Dermis microvascular lymphatic vessel endothelial cell (primary cell): ENCODE results near the gene DZIP1. TPM values are rescaled to one million over a fixed set of nuclear protein-coding genes. Genes with fewer than 3 reads are reported as not detected.
"Not testable (repeated sequence)": the region's sequence is repeated elsewhere in the genome, so short reads cannot be mapped to it uniquely, and the experiment has no call there.

Experiments used
- DNase-seq, 2 donors: peaks; one replicate each; pipeline versions ENCODE4 v3.0.0 to v3.0.0-alpha.2; 2010; ENCODE audit warnings: low read depth in 2 of 2
- total RNA-seq: library from RNA; depleted of rRNA; stranded (reverse); fragments of >200 nt; gene quantifications from 2 replicates; pipeline ENCODE4 v1.2.1, GENCODE V29; 2014

DZIP1 gene
- total RNA-seq, 1 donor from 2014 or later: 0.90 TPM

- no peak for DNase-seq
Measured at GRCh38 chr13:95601906-95602305, 42.6 kb downstream of the DZIP1 start.

- DNase-seq: peak in 1 of 2 donors; percentile 53
Measured at GRCh38 chr13:95601216-95601615, 43.3 kb downstream of the DZIP1 start.

GRCh38 chr13:95596701-95597100 is 47.8 kb downstream of the DZIP1 start:
- no peak for DNase-seq

- DNase-seq: no peak
Measured at GRCh38 chr13:95593462-95593861, 51.0 kb downstream of the DZIP1 start.

GRCh38 chr13:95588721-95589120 is 55.8 kb downstream of the DZIP1 start:
- no peak for DNase-seq

- no peak for DNase-seq
Measured at GRCh38 chr13:95588134-95588533, 56.4 kb downstream of the DZIP1 start.

GRCh38 chr13:95585867-95586266 is 58.6 kb downstream of the DZIP1 start:
- no peak for DNase-seq

GRCh38 chr13:95579303-95579702 is 65.2 kb downstream of the DZIP1 start:
- no peak for DNase-seq

GRCh38 chr13:95573221-95573620 is 71.3 kb downstream of the DZIP1 start:
- DNase-seq: peak in 1 of 2 donors; percentile 39

GRCh38 chr13:95571941-95572340 is 72.6 kb downstream of the DZIP1 start:
- DNase-seq: no peak

- DNase-seq: no peak
Measured at GRCh38 chr13:95570016-95570415, 74.5 kb downstream of the DZIP1 start.

GRCh38 chr13:95568131-95568530 is 76.4 kb downstream of the DZIP1 start:
- DNase-seq: no peak

GRCh38 chr13:95565758-95566157 is 78.7 kb downstream of the DZIP1 start:
- not testable (repeated sequence) for DNase-seq

- peak in 1 of 2 donors; percentile 60 for DNase-seq
Measured at GRCh38 chr13:95564733-95565291, 79.7 kb downstream of the DZIP1 start.

- no peak for DNase-seq
Measured at GRCh38 chr13:95564091-95564490, 80.4 kb downstream of the DZIP1 start.

- DNase-seq: no peak
Measured at GRCh38 chr13:95560387-95560786, 84.1 kb downstream of the DZIP1 start.

- no peak for DNase-seq
Measured at GRCh38 chr13:95559100-95559499, 85.4 kb downstream of the DZIP1 start.

GRCh38 chr13:95557013-95557412 is 87.5 kb downstream of the DZIP1 start:
- no peak for DNase-seq

- DNase-seq: no peak
Measured at GRCh38 chr13:95553581-95554385, 90.7 kb downstream of the DZIP1 start.

- peak in 1 of 2 donors; percentile 10 for DNase-seq
Measured at GRCh38 chr13:95552539-95553441, 91.7 kb downstream of the DZIP1 start, which contains the start of gene CLDN10. Gene CLDN10, plus strand, starts transcription at chr13:95552720. Its CDS starts 34 bp downstream, at chr13:95552754.

GRCh38 chr13:95552208-95552538 is 92.3 kb downstream of the DZIP1 start:
- no peak for DNase-seq

GRCh38 chr13:95547531-95548167 is 96.9 kb downstream of the DZIP1 start:
- DNase-seq: no peak
